OCI-M2 (cell line): Measurements from ENCODE around the gene DOCK3.
"Not testable (repeated sequence)": the region's sequence is repeated elsewhere in the genome, so short reads cannot be mapped to it uniquely, and the experiment has no call there.

Experiments
- DNase-seq: peaks from one replicate; lab custom pipeline; 2025; ENCODE audit not compliant: unreplicated experiment; lab: John Stamatoyannopoulos, UW

DOCK3 gene

DNA sequence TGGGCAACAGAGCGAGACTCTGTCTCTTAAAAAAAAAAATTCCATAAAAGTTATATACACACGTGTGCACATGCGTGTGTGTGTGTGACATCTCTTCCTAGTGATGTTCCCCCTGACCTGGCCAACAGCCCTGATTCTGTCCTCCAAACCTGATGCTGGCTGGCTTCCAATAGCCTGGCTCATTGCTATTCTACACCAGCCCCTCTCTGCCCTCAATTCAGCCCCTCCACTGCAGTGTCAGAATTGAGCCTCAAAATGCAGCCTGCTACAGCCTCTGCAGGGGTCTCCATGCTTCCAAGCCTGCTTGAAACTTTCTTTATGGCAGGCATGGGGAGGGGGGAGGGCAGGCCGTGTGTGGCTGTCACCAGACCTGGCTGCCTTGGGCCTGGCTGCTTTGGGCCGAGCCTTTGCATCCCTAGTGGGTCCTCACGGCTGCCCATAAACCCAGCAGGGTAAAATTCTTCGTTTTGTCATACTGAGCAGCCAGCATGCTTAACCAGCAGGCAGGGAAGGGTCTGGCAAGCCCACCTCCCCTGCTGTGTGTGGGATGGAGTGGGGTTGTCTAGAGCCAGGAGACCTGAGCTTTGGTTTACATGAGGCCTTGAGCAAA lies 22.7 kb upstream of the DOCK3 start:
- no peak for DNase-seq

- DNase-seq: no peak
These were observed 22.0 kb upstream of the DOCK3 start for GRCh38 chr3:50652709-50653108.

DNA sequence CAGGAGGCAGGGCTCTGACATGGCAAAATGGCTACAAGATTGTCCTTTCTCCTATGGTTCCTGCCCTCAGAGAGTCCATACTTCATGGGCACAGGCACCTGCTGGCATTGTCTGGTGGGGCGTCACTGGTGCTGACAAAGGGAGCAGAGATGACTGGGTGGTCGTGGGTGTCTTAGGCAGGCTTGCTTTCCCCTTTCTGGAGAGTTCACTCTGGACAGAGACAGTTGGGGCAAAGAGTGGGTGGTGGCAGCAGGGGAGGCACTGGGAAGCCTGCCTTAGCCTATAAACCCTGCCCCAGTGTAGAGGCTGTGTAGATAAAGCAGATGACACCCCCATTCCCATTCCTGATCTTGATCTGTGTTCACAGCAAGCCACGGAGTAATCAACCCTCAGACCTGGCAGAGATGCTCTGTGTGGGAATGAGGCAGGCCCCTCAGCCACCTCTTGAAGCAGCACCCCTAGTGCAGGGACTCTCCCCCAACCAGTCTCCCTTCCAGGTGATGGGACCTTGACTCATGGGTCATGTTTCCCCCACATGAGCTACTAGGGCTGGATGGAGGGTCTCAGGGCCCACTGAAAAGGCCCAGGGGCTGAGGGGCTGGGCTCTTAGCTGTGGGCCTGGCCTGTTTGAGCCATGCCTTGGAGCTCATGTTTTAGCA lies 20.7 kb upstream of the DOCK3 start:
- DNase-seq: no peak

DNA sequence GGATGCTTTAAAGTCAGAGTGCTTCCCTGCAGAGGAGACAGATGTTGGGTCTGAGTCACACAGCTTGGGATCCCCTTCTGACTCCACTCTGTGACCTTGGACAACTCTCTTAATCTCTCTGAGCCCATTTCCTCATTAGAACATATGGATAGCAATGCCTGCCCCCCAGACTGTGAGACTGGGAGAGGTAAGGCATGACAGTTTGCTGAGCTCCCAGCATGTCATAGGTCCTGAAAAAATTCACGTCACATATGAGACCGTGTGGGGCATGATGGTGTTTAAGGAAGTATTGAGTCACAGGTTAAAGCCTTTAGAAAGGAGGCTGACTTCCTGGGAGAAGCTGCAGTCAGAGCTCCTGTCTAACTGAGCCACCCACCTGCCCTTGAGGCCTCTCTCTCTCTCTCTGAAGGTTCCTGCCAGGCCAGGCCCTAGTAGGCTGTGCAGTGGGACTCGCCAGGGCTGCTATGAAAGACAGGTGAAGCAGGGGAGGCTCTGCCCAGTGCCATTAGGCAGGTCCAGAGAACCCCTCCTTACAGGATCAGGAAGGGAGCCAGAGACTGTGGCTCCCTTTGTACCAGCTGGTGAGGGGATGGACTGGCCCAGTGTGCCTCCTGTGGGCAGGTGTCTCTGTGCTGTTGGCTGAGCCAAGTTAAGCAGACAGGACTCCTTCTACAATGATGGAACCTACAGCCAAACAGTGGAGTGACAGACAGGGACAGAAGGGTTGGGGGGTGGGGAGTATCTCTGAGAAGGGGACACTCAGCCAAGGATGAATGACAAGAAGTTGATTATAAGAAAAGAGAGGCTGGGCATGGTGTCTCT lies 19.5 kb upstream of the DOCK3 start:
- no peak for DNase-seq

GRCh38 chr3:50656417-50657195 lies 18.1 kb upstream of the DOCK3 start:
- DNase-seq: no peak

- no peak for DNase-seq
These were observed 17.3 kb upstream of the DOCK3 start for GRCh38 chr3:50657407-50657806.

DNA sequence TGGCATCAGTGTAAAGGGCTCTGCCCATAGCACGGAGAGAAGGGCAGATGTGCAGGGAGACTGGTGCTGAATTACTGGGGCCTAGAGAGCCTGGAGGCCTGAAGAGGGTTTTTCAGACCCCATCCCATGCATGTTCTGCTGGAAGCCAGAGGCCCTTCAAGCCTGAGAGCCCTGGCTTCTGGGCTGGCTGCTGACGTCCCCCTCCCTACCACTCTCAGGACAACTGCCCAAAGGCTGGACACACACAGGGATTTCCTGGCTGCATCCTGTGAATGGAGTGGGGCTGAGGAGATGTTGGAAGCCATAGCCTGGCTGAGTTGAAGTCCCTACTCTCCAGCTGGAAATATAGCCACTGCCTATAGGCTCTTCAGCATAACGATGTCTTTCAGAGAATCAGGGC lies 16.9 kb upstream of the DOCK3 start:
- DNase-seq: no peak

DNA sequence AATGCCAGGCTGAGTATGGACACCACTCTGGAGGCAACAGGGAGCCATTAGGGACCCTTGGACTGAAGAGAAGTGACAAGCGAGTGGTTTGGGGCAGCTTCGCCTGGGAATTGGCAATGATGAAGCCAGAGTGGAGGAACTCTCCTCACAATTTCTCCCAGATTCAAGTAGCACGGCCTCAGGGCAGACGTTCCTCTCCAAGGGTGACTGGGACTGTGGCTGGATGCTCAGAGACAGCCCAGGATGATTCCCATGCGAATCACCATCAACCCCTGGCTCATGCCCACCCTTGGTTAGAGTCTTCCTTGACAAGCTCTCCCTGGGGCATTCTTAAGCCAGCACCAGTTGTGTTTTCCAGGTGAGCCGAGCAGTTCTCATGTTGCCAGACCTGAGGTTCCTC lies 16.3 kb upstream of the DOCK3 start:
- no peak for DNase-seq

DNA sequence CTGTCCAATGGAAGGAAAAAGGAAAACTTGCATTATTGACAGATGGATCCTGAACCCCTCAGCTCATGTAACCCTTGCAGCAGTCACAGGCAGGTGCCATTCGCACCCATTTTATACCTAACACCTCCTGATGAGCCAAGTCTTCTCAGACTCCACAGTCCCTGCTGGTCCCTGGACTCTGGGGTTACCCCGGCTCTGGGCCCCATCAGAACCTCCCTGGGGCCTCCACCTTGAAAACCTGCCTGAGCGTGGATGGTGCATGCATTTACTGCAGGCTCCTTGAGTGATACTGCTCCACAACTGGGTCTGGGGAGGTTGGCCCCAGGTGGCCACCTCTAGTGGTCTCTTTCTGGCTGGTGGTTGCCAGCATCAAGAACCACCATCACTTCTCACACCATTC lies 15.9 kb upstream of the DOCK3 start:
- DNase-seq: no peak

DNA sequence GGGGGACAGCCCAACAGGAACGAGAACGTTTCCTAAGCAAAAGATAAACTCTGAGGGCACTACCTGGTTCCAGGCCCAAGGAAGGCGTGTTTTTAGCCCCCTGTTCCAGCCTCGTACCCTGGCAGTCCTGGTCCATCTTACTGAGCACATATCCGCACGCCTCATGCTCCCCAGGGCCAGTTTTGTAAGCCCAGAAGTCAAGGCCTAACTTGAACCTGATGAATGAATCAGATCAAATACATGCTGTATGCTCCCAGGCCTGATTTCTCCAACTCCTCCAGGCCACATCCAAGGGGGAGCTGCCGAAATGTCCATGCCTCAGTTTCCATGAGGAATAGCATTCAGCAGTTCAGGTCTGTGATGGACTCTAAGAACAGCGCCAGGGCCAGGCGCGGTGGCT lies 14.3 kb upstream of the DOCK3 start:
- DNase-seq: no peak

DNA sequence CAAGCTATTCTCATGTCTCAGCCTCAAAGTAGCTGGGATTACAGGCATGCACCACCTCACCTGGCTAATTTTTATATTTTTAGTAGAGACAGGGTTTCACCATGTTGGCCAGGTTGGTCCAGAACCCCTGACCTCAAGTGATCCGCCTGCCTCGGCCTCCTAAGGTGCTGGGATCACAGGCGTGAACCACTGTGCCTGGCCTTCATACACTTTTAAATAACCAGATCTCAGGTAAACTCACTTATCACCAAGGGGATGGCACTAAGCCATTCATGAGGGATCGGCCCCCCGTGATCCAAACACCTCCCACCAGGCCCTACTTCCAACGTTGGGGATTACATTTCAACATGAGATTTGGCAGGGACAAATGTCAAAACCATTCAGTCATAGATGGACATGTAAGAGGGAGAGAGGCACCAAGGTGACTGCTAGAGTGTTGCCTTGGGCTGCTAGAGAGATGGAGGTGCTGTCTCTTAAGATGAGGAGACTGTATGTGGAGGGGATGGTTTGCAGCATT lies 13.3 kb upstream of the DOCK3 start:
- DNase-seq: no peak

- DNase-seq: no peak
These were observed 12.3 kb upstream of the DOCK3 start for GRCh38 chr3:50662408-50662807.

- no peak for DNase-seq
These were observed 9.5 kb upstream of the DOCK3 start for GRCh38 chr3:50665081-50665840.

- not testable (repeated sequence) for DNase-seq
These were observed 8.9 kb upstream of the DOCK3 start for GRCh38 chr3:50665841-50666115.

DNA sequence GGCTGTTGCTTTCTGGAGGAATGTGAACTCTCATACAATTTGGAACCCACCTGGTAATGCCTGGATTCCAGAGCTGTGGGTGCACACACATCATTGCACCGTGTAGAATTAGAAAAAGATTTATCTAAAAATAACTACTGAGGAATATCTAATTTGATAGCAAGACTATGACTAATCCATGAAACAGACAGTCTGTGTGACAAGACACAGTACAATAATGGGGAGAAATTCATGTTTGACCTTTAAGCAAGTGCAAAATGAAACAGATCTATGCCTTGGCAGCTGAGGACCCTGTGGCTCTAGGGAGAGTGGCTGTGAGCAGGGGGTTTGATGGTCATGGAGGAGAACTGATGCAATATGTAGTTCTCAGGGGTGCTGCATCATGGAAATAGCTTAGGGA lies 7.9 kb upstream of the DOCK3 start:
- no peak for DNase-seq

DNA sequence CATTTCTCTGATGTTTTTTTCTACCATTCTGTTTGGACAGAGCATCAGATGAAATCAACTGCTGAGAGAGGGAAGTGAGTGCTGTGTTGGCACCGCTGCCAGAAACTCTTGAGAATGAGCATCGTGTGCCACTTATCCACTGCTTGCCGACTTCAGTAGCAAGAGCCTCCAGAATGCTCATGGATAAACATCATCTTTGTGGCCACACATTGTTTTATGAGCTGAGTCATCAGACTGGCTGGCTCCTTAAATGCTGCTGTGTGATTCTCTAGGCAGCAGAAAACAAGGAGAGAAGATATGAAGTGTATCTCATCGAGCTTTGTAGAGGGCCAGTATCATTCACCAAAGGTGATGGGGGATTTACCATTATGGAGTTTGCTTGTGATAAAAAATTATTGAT lies 3.4 kb upstream of the DOCK3 start:
- no peak for DNase-seq

GRCh38 chr3:50672656-50673055 lies 2.1 kb upstream of the DOCK3 start:
- DNase-seq: no peak

DNA sequence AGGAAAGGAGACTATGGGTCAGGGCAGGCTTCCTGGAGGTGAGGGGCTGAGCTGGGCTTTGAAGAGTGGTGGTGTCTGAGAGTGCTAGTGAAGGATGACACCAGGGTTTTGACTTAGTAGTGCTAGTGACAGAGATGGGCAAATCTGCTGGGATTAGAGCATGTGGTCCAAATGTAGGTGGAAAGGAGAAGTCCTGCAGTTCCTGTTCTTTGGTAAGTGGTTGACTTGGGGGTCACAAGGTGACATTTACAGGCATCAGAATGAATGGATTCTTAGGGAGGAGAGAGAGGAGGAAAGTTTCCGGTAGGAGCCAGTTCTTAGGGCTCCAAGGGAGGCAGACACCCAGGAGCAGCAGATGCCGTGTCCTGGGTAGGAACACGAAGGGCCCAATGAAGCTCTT lies 796 bp upstream of the DOCK3 start:
- no peak for DNase-seq

- no peak for DNase-seq
These were observed 678 bp downstream of the DOCK3 start for GRCh38 chr3:50675179-50676030.
